Measurements from ENCODE around the gene TFDP1.

- TF ChIP-seq POLR2AphosphoS5 (IDR thresholded peaks at IDR 0.05; ENCODE audit: low read depth) (no peak), CTCF (IDR thresholded peaks at IDR 0.05; ENCODE audit: insufficient read depth, low read length) (no peak), REST (IDR thresholded peaks at IDR 0.05; ENCODE audit: insufficient replicate concordance, low read depth) (no peak), GABPA (IDR thresholded peaks at IDR 0.05; ENCODE audit: low read depth) (no peak)
Observed at GRCh38 chr13:113617961-113618360, 33.4 kb downstream of the TFDP1 start.

Measured in HL-60 (cell line).